Measurements from ENCODE around the gene AMBRA1.

The AMBRA1 gene

GRCh38 chr11:46498179-46498578, 95.6 kb downstream of the AMBRA1 start:
- no peak for ATAC-seq
- TF ChIP-seq TOX (CRISPR knock-in tag; IDR thresholded peaks at IDR 0.05; ENCODE audit: borderline replicate concordance) (no peak), ZNF70 (CRISPR knock-in tag; IDR thresholded peaks at IDR 0.05) (no peak), ISL1 (CRISPR knock-in tag; IDR thresholded peaks at IDR 0.05) (no peak), BACH2 (CRISPR knock-in tag; IDR thresholded peaks at IDR 0.05; ENCODE audit: borderline replicate concordance) (no peak), PATZ1 (CRISPR knock-in tag; IDR thresholded peaks at IDR 0.05; ENCODE audit: borderline replicate concordance) (no peak), TSHZ2 (CRISPR knock-in tag; IDR thresholded peaks at IDR 0.05) (no peak), ARNTL (CRISPR knock-in tag; IDR thresholded peaks at IDR 0.05; ENCODE audit: borderline replicate concordance, low read depth) (no peak), TCF4 (CRISPR knock-in tag; IDR thresholded peaks at IDR 0.05; ENCODE audit: borderline replicate concordance) (no peak), POU6F1 (CRISPR knock-in tag; IDR thresholded peaks at IDR 0.05; ENCODE audit: borderline replicate concordance, low read depth) (no peak), CSRNP3 (CRISPR knock-in tag; IDR thresholded peaks at IDR 0.05) (no peak), ZNF8 (CRISPR knock-in tag; IDR thresholded peaks at IDR 0.05) (no peak), RARB (CRISPR knock-in tag; IDR thresholded peaks at IDR 0.05) (no peak), SNAI2 (CRISPR knock-in tag; IDR thresholded peaks at IDR 0.05) (no peak), CSDC2 (CRISPR knock-in tag; IDR thresholded peaks at IDR 0.05) (no peak)

- TF ChIP-seq GLIS3 (CRISPR knock-in tag; IDR thresholded peaks at IDR 0.05): no peak
- TF ChIP-seq OSR1 (CRISPR knock-in tag; IDR thresholded peaks at IDR 0.05): no peak
- no peak for TF ChIP-seq PATZ1 (CRISPR knock-in tag; IDR thresholded peaks at IDR 0.05; ENCODE audit: borderline replicate concordance)
- TF ChIP-seq ZNF70 (CRISPR knock-in tag; IDR thresholded peaks at IDR 0.05): no peak
- TF ChIP-seq TCF4 (CRISPR knock-in tag; IDR thresholded peaks at IDR 0.05; ENCODE audit: borderline replicate concordance): no peak
- ATAC-seq: no peak
Observed at GRCh38 chr11:46497498-46497897, 96.3 kb downstream of the AMBRA1 start.

GRCh38 chr11:46493791-46494190, 100.0 kb downstream of the AMBRA1 start:
- 0 out of 3 replicates have a peak, but pooled peaks have one; percentile 15 for ATAC-seq
- TF ChIP-seq POU6F1 (CRISPR knock-in tag; IDR thresholded peaks at IDR 0.05; ENCODE audit: borderline replicate concordance, low read depth) (no peak), CSRNP3 (CRISPR knock-in tag; IDR thresholded peaks at IDR 0.05) (no peak), BACH2 (CRISPR knock-in tag; IDR thresholded peaks at IDR 0.05; ENCODE audit: borderline replicate concordance) (no peak)

Data from SK-N-SH treated with all-trans-retinoic acid at 6 μM for 48 hours (cell line).